Activated CD8-positive, alpha-beta memory T cell treated with anti-CD3 and anti-CD28 coated beads, Interleukin-2, amount 50 U/mL, for 24 hours (primary cell): Measurements from ENCODE around the gene ZFX.

Experiments used
- DNase-seq: peaks from one replicate; pipeline ENCODE4 v3.0.0-alpha.2; 2020; ENCODE audit errors: extremely low read depth

The ZFX gene

DNA sequence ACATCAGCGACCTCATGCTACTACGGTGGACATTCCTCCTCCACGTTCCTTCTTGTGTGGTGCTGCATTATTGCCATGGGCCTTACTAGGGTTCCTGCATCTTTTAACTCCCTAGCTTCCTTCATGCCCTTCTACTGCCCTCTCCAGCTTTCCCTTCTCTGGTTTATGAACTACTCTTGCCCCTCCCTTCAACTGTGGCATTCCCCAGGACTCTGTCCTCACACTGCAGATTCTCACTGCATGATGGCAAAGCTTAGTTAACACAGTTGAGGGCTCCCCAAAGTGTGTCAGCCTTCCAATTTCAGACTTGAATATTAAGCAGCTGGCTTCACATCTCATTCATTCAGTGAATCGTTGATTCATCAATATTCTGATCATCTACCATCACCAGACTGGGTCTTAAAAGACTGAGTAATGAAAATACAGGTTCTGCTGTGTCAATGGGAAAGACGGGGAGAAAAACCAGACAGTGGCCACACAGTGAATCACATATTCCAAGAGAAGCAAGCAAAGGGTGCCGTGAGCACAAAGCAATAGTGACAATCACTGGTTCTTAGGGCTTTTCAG is 53.0 kb downstream of the ZFX start:
- DNase-seq = no peak

DNA sequence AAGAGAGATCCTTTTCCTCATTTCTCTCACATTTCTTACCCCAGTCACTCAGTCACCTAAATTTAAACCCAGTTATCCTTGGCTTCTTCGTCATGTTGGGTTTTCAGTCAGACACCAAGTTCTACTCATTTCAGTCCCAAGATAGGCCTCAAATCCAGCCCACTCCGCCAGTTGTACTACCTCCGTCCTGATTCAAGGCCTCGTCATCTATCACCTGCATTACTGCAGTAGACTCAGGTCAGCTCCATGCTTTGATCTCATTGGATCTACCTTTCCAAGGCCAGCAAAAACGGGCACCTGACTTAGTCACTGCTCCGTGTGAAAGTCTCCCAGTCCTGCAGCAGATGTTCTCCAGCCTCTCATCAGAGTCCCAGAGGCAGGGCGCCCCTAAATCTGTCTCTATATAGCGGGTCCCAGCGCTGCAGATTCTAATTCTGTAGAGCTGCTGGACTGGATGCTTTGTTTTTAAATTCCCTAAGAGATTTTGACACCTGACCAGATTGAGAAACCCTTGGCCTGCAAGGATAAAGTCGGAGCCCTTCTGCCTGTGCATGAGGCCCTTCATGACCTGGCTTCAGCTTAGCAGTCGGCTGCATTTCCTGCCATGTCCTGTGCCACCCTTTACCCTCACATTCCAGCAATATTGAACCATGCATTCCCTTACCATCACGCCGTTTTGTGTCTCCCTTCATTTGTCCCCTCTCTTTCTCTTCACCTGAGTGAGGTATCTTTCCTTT is 53.7 kb downstream of the ZFX start:
- no peak for DNase-seq

DNA sequence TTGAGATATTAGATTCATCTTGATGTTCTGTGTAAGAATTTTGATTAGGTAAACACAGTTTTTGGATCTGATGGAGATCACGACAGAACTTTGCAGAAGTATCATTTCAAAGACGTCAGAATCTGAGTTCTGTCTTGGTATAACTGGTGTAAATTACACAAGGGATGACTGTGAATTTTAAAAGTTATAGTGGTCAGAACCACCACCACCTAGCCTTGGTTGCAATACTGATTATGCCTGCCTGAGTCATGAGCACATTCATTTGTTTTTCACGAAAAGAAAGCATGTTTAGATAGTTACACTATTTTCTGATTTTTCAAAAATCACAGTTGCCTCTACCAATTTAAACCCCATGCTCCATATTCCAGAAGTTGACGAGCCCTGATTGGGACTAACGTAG is 54.8 kb downstream of the ZFX start:
- no peak for DNase-seq

DNA sequence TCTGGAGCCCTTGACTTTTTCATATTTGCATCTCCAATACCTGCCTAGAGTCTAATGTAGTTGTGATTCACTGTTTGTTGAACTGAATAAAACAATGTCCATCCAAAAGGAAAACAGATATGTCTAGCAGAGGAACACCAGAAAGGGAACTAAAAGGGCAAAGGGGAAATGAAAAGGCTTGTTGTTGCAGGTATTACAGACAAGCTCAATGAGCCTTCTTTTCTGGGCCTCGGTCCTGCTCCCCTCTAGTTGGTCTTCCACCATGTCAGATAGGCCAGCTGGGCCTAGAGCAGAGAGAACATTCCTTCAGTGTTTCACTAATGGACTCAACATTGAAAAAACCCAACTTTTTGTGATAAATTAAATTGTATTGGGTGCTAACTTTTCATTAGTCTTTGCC is 55.4 kb downstream of the ZFX start:
- no peak for DNase-seq

DNA sequence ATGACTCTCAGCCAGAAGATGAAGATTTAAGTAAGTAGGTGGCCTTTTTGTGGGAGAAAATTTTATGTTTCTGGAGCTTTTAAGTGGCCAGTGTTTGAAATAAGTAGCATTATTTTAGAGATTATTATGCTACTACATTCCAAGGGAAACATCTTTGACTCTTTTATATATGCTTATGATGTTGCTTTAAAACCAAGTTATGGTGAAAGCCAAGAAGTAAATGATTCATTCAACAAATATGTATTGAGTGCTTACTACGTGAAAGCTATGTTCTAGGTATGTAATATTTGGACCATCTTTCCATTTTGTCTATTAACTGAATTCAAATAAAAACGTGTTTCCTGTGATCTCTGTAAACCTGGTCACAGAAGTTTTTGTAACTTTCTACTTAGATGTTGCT is 58.3 kb downstream of the ZFX start:
- DNase-seq = no peak

DNA sequence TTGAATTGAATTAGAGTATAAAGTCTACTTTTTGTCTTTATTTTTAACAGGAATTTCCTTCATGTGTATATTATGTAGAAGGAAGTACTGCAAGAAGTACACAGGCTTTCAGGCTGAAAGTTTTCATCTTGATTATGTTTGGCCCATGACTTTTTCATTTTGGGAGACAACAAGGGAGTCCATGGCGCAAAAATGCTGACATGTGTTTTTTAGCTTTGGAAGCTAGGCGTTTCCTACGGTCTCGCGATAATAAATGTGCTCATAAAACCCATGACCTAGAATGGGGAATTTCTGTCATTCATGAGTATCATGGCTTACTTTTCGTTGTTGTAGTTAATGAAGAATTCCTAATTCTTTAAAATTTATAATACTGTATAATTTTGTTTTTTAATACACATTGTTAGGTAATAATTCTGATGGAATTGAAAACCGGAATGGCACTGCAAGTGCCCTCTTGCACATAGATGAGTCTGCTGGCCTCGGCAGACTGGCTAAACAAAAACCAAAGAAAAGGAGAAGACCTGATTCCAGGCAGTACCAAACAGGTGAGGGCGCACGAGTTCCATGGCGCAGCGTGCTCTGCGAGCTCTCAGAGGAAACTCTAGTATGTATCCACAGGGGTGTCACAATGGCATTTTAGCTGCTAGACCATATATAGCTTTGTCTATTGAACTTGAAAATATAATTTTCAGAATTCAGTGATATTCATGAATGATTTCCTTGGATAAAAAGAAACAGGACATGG is 59.1 kb downstream of the ZFX start:
- no peak for DNase-seq

DNA sequence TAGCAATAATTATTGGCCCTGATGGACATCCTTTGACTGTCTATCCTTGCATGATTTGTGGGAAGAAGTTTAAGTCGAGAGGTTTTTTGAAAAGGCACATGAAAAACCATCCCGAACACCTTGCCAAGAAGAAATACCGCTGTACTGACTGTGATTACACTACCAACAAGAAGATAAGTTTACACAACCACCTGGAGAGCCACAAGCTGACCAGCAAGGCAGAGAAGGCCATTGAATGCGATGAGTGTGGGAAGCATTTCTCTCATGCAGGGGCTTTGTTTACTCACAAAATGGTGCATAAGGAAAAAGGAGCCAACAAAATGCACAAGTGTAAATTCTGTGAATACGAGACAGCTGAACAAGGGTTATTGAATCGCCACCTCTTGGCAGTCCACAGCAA is 60.7 kb downstream of the ZFX start:
- DNase-seq = no peak

DNA sequence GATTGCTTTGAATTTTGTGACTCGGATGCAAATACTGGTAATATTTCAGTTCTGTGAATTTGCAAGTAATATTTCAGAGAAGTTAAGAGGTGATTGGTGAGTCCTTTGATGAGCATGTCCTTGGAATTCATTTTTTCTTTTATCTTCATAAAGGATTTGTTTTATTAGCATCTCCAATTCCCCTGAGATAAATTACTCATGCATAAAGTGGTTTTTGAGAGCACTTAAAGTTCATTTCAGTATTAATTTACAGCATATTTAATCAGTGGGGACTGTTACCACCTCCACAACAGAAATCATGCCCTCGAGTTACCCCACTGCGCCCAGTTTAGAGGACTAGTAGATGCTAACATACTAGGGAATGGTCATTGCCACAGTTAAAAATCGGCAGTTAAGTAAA is 65.0 kb downstream of the ZFX start:
- DNase-seq = no peak

DNA sequence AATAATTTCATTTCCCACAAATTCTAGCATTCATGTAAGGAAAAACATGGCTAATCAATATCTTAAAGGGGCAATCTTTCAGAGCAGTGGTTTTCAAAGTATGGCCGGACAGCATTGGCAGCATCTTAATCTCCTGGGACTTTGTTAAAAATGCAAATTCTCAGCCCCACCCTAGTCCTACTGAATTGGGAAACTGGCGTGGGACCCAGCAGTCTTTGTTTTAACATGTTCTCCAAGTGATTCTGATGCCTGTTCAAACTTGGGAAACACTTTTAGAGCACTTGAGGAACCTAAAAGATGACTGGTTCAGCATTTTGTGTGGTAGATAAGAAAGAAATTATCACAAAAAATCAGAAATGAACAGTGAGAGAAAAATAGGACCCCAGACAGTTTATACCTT is 65.7 kb downstream of the ZFX start:
- no peak for DNase-seq

DNA sequence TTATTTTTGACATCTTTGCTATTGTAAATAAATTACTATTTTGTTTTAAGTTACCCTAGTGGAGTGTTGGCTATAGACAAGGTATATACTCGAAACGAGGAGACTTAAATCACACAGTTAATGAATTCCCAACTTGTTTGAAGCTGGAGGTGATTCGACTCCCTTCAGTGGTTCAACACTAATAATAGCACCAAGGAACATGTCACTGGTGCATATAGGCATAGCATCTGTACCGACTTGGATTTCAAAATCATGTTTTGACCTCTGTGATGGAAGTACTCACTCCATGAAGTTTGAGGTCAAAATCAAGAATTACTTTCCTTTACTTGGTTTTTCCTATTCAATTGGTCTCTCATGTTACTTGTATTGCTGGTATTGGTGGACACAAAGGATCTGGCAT is 66.5 kb downstream of the ZFX start:
- DNase-seq = no peak

DNA sequence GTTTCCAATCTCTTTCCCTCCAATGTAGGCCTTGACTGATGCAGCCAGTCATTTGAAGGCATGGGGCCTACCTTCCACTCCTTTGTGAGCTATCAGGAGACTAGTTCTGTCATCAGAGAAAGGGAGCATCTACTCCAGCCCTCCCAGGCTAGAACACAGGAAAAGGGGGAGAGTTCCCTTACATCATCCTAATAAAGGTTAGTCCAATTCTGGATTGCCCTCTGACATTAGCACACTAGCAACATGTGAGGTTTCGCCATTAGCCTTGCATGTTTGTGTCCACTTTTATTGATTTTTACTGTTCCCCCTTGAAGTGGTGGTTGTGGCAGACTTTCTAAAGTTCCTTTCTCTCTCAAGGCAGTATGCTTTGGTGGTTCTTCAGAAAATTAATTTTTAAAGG is 67.3 kb downstream of the ZFX start:
- DNase-seq = no peak

DNA sequence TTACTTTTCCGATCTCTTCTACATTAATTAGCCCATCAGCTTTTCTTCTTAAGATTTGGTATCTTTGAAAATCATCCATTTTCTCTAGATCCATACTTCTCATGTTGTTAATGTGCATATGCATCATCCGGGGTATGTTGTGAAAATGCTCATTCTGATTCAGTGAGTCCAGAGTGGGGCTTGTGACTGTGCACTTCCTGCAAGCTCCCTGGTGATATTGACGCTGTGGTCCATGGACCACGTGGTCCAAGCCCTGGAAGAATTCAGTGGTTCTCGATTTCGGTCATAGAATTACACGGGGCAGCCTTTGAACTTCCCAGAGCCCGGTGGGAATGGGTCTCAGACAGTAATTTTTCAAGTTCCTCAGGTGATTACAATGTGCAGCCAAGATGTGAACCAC is 69.8 kb downstream of the ZFX start:
- no peak for DNase-seq

DNA sequence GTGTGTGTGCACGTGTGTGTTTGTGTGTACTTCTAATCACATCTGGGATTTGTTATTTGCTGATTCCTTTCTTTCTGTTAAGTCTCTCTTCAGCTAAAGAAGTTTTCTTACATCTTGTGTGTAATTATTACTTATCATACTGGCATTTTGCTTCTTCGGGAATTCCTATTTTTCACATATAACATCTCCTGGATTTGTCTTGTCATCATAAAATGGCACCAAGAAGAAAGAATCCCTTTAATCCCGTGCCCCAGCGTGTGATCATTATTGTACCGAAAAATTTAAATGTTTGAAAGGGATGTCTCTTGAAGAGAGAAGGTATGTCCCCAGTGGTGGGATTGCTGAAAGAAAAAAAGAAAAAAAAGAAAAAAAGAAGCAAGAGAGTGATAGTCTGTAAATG is 72.3 kb downstream of the ZFX start:
- DNase-seq = no peak

DNA sequence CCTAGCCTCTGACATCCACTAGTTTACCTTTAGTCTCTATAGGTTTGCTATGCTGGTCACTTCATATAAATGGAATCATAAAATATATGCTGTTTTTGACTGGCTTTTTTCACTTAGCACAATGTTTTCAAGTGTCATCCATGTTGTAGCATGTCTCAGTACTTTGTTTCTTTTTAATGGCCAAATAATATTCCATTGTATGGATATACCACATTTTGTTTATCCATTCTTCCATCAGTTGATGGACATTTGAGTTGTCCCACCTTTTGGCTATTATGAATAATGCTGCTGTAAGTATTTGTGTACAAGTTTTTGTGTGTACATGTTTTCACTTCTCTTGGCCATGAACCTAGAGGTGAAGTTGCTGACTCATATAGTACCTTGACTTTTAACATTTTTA is 75.7 kb downstream of the ZFX start:
- no peak for DNase-seq

DNA sequence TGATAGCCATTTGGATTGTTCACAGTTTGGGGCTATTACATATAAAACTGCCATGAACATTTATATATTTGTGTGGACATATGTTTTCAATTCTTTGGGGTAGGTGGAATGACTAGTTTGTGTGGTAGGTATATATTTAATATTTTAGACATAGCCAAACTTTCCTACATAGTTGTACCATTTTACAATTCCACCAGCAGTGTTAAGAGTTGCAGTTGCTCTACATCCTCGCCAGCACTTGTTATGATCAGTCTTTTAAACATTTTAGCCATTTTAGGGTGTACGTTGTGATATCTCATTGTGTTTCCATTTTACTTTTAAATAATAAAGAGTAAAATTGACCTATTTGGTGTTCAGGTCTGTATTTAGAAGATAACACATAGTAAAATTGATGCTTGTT is 76.6 kb downstream of the ZFX start:
- DNase-seq = no peak

DNA sequence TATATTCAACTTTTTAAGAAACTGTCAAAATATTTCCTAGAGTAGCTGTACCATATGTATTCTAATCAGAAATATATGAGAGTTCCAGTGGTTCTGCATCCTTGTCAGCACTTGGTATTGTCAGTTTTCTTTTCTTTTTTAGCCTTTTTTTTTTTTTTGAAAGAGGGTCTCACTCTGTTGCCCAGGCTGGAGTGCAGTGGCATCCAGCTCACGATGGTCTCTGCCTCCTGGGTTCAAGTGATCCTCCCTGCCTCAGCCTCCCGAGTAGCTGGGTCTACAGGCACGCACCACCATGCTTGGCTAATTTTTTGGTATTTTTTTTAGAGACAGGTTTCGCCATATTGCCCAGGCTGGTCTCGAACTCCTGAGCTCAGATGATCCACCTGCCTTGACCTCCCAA is 79.1 kb downstream of the ZFX start:
- DNase-seq = no peak

DNA sequence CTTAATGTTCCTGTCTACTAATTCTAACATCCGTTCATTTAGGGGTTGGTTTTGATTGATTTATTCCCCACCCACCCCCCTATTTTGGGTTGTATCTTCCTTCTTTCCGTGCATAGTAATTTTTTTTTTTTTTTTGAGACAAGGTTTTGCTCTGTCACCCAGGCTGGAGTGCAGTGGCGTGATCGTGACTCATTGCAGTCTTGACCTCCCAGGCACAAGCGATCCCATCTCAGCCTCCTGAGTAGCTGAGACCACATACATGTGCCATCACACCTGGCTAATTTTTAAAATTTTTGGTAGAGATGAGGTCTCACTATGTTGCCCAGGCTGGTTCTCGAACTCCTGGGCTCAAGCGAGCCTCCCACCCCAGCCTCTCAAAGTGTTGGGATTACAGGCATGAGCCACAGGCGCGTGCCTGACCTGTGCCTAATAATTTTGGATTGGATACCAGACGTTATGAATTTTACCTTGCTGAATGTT is 79.9 kb downstream of the ZFX start:
- DNase-seq = no peak

DNA sequence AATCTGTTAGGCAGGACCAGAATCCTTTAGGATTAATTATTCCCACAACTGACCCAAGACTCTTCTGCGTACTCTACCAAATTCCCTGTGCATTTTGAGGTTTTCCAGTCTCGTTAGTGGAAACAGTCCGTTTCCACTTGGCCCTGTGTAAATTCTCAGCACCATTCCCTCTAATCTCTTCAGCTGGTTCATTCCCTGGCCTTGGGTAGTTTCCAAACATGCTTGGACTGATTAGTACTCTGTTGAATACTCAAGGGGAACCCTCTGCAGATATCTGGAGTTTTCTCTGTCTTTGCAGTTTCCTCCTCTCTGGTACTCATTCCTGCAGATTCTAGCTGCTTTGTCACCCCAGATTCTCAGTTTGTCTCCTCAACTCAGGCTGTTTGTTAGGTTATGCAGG is 80.4 kb downstream of the ZFX start:
- no peak for DNase-seq

DNA sequence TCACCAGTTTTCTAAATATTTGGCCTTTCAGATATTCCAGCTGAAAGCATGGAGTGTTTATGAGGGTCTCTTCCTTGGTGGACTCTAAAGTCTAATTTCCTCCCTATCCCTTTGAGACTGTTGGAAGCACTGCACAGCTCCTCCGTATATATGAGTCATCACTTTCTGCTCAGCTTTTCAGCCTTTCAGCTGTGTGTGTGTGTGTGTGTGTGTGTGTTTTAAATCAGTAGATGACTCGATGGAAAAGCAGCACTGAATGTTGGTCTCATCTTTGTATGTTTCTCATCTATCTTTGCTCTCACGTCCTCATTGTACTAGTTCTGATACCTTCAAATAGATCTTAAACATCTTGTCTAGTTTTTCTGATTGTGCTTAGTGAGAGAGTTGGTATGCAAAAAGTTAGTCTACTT is 81.6 kb downstream of the ZFX start:
- no peak for DNase-seq

DNA sequence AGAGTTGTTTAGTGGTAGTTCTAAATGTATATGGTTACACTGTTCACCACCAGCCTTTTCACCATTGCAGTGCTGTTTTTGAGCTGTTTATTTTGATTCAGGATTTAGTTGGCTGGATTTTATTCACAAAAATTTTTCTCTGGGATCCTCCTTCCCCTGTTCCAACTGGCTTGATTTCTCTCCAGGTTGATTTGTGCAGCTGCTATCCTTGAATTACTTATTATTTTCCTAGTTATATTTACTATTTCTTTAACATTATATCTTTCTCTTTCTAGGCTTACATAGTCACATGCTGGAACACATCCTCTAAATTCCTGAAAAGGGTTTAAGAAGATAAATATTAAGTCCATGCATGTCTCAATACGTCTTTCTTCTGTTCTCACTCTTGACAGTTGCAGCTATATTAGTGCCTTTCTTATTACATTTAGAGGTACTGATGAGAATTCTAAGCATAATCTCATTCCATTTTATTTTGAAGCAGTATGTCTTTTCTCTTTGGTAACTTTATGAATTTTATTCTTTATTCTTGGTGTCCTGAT is 82.2 kb downstream of the ZFX start:
- no peak for DNase-seq

DNA sequence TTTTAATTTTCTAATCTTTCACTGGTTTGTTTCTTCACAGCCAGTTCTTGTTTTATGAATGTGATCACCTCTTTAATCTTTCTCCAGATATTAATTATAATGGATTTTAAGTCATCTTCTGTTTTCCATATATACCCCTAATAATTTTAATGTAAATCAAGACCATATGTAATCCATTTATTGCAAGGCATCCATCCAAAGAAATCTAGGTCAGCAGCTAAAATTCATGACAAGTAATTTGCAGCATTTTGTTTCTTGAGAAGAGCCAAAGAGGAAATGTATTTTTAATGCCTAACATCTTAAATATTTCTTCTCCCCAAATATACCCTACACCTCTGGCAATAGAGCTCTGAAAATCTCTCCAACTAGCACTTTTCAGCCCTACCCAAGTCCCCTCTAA is 83.3 kb downstream of the ZFX start:
- DNase-seq = no peak

DNA sequence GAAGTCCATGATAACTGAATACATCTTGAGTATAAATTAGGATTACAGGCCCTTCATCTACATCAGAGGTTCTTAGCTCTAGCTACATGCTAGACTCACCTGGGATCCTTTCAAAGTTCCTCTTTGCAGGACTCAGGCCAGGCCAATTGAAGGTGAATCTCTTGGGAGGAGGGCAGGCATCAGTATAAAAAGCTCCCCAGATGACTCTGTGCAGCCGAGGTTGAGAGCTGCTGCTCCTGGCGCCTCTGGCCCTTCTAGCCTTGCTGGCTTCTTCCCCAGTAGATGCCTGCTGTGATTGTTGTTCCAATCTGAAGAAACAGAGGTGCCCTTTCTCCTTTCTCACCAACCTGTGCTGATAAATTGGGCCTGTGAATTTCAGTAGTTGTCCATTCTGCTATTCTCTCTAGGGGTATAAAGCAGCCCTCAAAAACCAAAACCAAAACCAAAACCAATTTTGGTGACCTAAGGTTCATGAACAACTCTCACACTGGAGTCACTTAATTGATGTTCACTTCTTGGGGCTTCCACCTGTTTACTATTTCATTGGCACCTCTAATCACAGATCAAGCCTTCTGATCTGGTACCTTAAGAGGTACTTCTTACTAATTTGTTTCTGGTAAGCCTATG is 85.7 kb downstream of the ZFX start:
- DNase-seq = no peak
